Tibial artery (tissue), 4 donors: Measurements from ENCODE around the gene KAT14.

Experiments
- DNase-seq, 2 donors: peaks; one replicate each; pipeline ENCODE4 v3.0.0-alpha.2; 2019
- H3K27ac ChIP-seq, 2 donors: fragments of 200-600 bp; sonication (generic) in 1 of 2; 1 replicate in 1 of 2; 2 replicates in 1 of 2; pipeline ENCODE4 v1.5.1; 2018 to 2019; ENCODE audit warnings: mild to moderate bottlenecking in 1 of 2
- H3K27me3 ChIP-seq, 2 donors: fragments of 200-600 bp; sonication (generic) in 1 of 2; one replicate each; pipeline versions ENCODE4 v1.5.1 to v1.6.0; 2016 to 2019
- H3K36me3 ChIP-seq, 3 donors: fragments of 200-600 bp; sonication (generic) in 2 of 3; one replicate each; pipeline ENCODE4 v1.5.1; 2016 to 2019; ENCODE audit warnings: mild to moderate bottlenecking in 2 of 3
- H3K4me1 ChIP-seq, 4 donors: fragments of 200-600 bp; sonication (generic) in 2 of 4; 1 replicate in 3 of 4; 2 replicates in 1 of 4; pipeline ENCODE4 v1.5.1; 2016 to 2019
- H3K4me3 ChIP-seq, 2 donors: fragments of 200-600 bp; sonication (generic) in 1 of 2; 1 replicate in 1 of 2; 2 replicates in 1 of 2; pipeline ENCODE4 v1.5.1; 2018 to 2019; ENCODE audit warnings: mild to moderate bottlenecking in 2 of 2
- H3K9me3 ChIP-seq, 3 donors: fragments of 200-600 bp; sonication (generic) in 1 of 3; one replicate each; pipeline ENCODE4 v1.5.1; 2016 to 2019
- CTCF ChIP-seq, 2 experiments: fragments of 200-600 bp in 1 of 2; fragments of 450-650 bp in 1 of 2; IDR thresholded peaks; one replicate each; pipeline ENCODE4 v1.5.1; 2017 to 2019; ENCODE audit warnings: antibody characterized with exemption in 2 of 2, mild to moderate bottlenecking in 1 of 2, moderate library complexity in 1 of 2
- intact Hi-C: fragments of 100-400 bp; cut with DNase I; formaldehyde crosslinking; loops from one replicate; pipeline ENCODE4 v1.15.0; 2023; ENCODE audit warnings: low total_unique reads

Gene KAT14

DNA sequence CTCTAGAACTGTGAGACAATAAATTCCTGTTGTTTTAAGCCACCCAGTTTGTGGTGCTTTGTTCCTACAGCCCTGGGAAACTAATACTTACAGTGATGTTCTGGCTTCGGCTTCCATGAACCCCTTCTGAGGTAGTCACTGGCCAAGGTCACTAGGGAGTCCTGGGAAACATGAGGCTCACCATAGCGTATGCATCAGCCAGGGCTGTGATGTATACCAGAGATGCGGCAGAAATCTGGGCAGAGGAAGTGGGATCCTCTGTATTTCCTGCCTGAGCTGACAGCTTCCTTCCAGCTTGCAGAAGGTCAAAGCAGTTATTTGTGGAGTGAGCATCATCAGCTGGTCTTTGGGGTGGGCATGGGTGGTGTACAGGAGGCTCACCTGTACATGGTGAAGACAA, 27.9 kb downstream of the KAT14 start:
- Histone ChIP-seq H3K9me3 (no peaks in the 10 kb centered on the region), H3K27ac (no peak overlapping the region)
- no peak for DNase-seq

DNA sequence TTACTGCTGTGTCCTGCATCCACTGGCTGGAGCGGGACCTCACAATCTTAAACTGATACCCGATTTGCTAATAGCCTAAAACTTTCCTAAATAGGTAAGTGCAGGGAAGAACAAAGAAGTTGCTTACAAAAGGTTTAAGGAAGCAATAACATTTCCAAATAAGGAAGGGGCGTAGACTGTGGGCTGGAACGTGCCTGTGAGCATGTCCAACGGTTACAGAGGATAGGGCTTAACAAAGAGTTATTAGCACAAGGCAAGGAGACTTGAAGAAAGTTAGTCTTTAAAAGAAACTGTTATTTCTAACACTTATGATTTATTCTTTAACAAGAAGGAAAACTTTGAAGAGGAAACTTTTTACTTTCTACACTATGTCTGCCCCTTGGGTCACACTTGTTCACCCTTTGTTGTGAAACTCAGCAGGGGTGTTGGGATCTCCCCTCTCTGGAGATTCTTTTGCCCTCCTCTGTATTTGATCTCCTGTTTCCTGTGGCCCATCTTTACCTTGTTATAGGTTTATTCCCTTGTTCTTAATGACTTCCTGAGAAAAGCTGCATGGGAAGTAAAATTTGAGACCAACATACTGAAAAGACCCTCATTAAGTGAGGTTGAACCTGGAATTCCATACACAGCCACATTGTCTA, 28.7 kb downstream of the KAT14 start:
- Histone ChIP-seq H3K36me3 (peaks cover 15 to 49% (median 22%) of the 10 kb centered on the region in 3 donors), H3K9me3 (no peaks in the 10 kb centered on the region), H3K27ac (no peak overlapping the region), H3K4me3 (no peak overlapping the region), H3K4me1 (peaks cover 0 to 6% (median 3%) of the 10 kb centered on the region in 4 donors), H3K27me3 (no peaks in the 10 kb centered on the region)
- no peak for TF ChIP-seq CTCF (IDR thresholded peaks at IDR 0.05)
- intact Hi-C loops, result no loop called here
- no peak for DNase-seq

More for the DNA sequence above, 27.9 kb downstream of the KAT14 start:
- Histone ChIP-seq H3K4me3 (no peak overlapping the region), H3K36me3 (peaks cover 23 to 49% (median 30%) of the 10 kb centered on the region in 3 donors), H3K27me3 (no peaks in the 10 kb centered on the region), H3K4me1 (peaks cover 0 to 6% (median 3%) of the 10 kb centered on the region in 4 donors)
- TF ChIP-seq CTCF (IDR thresholded peaks at IDR 0.05), result no peak
- intact Hi-C loops, result no loop called here

DNA sequence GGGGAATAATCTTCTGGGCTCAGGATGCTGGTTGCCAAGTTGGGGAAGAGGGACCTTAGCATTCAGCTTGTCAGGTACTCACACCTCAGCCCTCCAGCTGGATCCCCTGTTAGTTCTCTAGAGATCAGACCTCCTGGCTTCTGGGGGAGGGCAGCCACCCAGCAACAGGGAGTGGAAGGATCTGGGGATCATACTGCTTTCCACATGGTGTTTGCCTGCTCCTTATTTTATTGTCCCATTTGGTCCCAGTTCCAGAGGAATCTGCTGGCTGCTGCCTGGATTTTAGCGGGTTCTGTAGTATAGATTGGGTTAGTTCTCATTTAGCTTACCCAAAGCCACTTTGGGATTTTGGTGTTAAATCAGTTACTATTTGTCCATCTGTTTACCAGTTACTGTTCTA, 29.3 kb downstream of the KAT14 start:
- Histone ChIP-seq H3K36me3 (peaks cover 12 to 50% (median 16%) of the 10 kb centered on the region in 3 donors), H3K27me3 (no peaks in the 10 kb centered on the region), H3K27ac (no peak overlapping the region), H3K9me3 (no peaks in the 10 kb centered on the region), H3K4me3 (no peak overlapping the region), H3K4me1 (peaks cover 0 to 6% (median 3%) of the 10 kb centered on the region in 4 donors)
- intact Hi-C loops, result no loop called here
- no peak for TF ChIP-seq CTCF (IDR thresholded peaks at IDR 0.05)
- DNase-seq, result no peak

GRCh38 chr20:18172379-18172778, 34.7 kb downstream of the KAT14 start:
- H3K36me3 ChIP-seq, result peaks cover 8 to 39% (median 18%) of the 10 kb centered on the region in 3 donors
- TF ChIP-seq CTCF (IDR thresholded peaks at IDR 0.05), result no peak
- intact Hi-C loops, result no loop called here

DNA sequence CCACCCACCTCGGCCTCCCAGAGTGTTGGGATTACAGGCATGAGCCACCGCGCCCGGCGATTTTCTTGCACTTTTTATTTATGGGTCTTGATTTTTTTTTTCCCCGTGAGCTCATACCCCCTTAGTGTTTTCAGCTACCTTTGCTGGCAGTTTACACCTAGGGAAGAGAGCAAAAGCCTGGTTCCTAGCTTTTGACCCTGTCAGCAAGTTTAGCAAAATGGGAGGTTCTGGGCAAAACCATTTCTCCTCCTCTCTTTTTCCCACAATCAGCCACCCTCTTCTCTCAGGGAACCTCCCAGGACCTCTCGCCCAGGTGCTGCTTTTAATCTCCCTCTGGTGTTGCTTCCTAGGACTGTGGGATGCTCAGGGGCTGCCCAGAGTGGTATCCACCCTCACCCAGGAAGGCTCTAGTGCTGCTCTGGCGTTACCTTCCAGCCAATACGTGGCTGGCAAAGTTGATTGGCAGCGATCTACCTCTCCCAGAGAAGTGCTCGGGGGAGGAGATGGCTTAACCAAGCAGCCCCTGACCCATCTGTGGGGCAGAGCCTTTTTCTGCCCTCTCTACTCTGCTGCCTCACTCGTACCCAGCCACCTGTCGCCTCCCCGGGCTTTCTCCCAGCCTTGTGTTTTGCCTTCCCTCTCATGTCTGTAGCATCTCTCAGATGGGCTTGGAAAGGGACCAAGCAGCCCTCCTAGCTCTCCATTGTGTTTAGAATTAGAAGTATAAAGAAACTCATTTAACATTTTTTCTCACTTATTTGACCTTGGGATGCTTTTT, 37.4 kb downstream of the KAT14 start:
- DNase-seq, result no peak

More at GRCh38 chr20:18172379-18172778, 34.7 kb downstream of the KAT14 start:
- Histone ChIP-seq H3K27me3 (no peaks in the 10 kb centered on the region), H3K27ac (no peak overlapping the region), H3K9me3 (no peaks in the 10 kb centered on the region), H3K4me3 (no peak overlapping the region), H3K4me1 (no peaks in the 10 kb centered on the region)
- no peak for DNase-seq

More for the DNA sequence above, 37.4 kb downstream of the KAT14 start:
- Histone ChIP-seq H3K36me3 (peaks cover 22 to 54% (median 39%) of the 10 kb centered on the region in 3 donors), H3K9me3 (peaks cover 0 to 4% (median 0%) of the 10 kb centered on the region in 3 donors), H3K27ac (no peak overlapping the region), H3K4me3 (no peak overlapping the region), H3K4me1 (no peaks in the 10 kb centered on the region), H3K27me3 (no peaks in the 10 kb centered on the region)
- intact Hi-C loops, result no loop called here
- TF ChIP-seq CTCF (IDR thresholded peaks at IDR 0.05), result no peak
